ENCODE measurements around the gene BOC. TPM values are rescaled to one million over a fixed set of nuclear protein-coding genes. Genes with fewer than 3 reads are reported as not detected.

BOC gene
- total RNA-seq, 2 experiments from 2014 or later: not detected

DNA sequence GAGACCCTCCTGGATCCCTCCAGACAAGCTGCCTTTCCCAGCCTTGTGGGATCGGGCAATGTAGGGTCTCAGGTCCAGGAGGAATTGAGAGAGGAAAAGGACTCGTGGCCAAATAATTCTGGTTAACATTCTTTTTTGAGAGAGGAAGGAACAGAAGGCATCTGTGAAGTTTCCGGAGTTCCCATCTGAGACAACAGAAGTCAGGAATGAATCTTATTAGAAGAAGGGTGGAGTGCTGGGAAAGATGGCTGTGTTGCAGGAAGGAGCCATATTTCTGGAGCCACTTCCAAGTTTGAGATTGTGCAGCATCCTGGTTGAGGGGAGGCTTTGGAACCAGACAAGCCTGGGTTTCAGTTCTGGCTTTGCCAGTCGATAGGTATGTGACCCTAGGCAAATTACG lies 9.4 kb downstream of the BOC start:
- H3K4me1 ChIP-seq (ENCODE audit: insufficient read depth, low read length): peaks cover 11% of the 10 kb centered on the region
- H3K36me3 Mint-ChIP-seq (ENCODE audit: low read depth): no peaks in the 10 kb centered on the region
- H3K36me3 ChIP-seq (ENCODE audit: insufficient read depth, low read length): no peaks in the 10 kb centered on the region
- DNase-seq (no peak), ATAC-seq (ENCODE audit: poor library complexity) (no peak)
- POLR2A ChIA-PET: no interaction called here
- no peak for TF ChIP-seq CTCF (IDR thresholded peaks at IDR 0.05)
- CTCF ChIA-PET: no interaction called here
- H3K27ac Mint-ChIP-seq: no peak overlapping the region
- no peaks in the 10 kb centered on the region for H3K9me3 ChIP-seq (ENCODE audit: control insufficient read depth in 1 of 2, insufficient read depth in 1 of 2, low read length in 2 of 2)
- no peaks in the 10 kb centered on the region for H3K9me3 Mint-ChIP-seq
- H3K27me3 ChIP-seq (ENCODE audit: control insufficient read depth in 1 of 2, insufficient read depth in 2 of 2, low read length in 2 of 2): peaks cover 0 to 8% of the 10 kb centered on the region in 2 experiments
- no peak overlapping the region for H3K4me3 Mint-ChIP-seq
- no peak overlapping the region for H3K4me3 ChIP-seq (ENCODE audit: low read length)
- peaks cover 25% of the 10 kb centered on the region for H3K27me3 Mint-ChIP-seq
- intact Hi-C loops (cut with DNase I, micrococcal nuclease): no loop called here
- H3K27ac ChIP-seq (ENCODE audit: low read depth in 1 of 2, low read length in 2 of 2): no peak overlapping the region
- H3K4me1 Mint-ChIP-seq (ENCODE audit: low read depth): peaks cover 6% of the 10 kb centered on the region

DNA sequence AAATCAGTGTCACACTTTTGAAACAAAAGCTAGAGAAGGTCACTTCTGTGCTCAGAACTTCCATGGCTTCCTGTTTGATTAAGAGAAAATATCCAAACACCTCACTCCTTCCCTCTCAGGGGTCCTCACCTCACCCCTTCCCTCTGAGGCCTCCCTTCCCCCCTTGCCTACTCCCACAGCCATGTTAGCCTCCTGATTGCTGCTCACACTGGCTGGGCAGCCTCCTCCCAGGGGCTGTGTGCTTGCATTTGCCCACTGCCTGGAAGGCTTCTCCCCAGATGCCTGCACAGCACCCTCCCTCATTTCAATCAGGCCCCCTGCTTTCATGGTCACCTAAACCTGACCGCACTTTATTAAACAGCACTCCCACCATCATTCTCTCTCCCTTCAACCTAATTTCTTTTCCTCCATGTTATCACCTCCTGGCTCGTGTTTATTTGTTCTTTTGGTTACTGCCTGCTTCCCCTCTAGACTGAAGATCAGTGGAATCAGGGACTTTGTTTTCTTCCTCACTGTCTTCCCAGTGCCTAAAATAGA lies 10.4 kb downstream of the BOC start:
- no peaks in the 10 kb centered on the region for H3K9me3 Mint-ChIP-seq
- peaks cover 6% of the 10 kb centered on the region for H3K4me1 Mint-ChIP-seq (ENCODE audit: low read depth)
- no peak overlapping the region for H3K4me3 Mint-ChIP-seq
- H3K27ac Mint-ChIP-seq: no peak overlapping the region
- TF ChIP-seq CTCF (IDR thresholded peaks at IDR 0.05): no peak
- intact Hi-C loops (cut with DNase I, micrococcal nuclease): no loop called here
- Histone ChIP-seq H3K4me3 (ENCODE audit: low read length) (no peak overlapping the region), H3K27me3 (ENCODE audit: control insufficient read depth in 1 of 2, insufficient read depth in 2 of 2, low read length in 2 of 2) (peaks cover 0 to 8% of the 10 kb centered on the region in 2 experiments), H3K36me3 (ENCODE audit: insufficient read depth, low read length) (no peaks in the 10 kb centered on the region), H3K27ac (ENCODE audit: low read depth in 1 of 2, low read length in 2 of 2) (no peak overlapping the region), H3K9me3 (ENCODE audit: control insufficient read depth in 1 of 2, insufficient read depth in 1 of 2, low read length in 2 of 2) (no peaks in the 10 kb centered on the region), H3K4me1 (ENCODE audit: insufficient read depth, low read length) (peaks cover 11% of the 10 kb centered on the region)
- ChIA-PET POLR2A (no interaction called here), CTCF (no interaction called here)
- peaks cover 21% of the 10 kb centered on the region for H3K27me3 Mint-ChIP-seq
- no peaks in the 10 kb centered on the region for H3K36me3 Mint-ChIP-seq (ENCODE audit: low read depth)
- DNase-seq (no peak), ATAC-seq (ENCODE audit: poor library complexity) (no peak)

DNA sequence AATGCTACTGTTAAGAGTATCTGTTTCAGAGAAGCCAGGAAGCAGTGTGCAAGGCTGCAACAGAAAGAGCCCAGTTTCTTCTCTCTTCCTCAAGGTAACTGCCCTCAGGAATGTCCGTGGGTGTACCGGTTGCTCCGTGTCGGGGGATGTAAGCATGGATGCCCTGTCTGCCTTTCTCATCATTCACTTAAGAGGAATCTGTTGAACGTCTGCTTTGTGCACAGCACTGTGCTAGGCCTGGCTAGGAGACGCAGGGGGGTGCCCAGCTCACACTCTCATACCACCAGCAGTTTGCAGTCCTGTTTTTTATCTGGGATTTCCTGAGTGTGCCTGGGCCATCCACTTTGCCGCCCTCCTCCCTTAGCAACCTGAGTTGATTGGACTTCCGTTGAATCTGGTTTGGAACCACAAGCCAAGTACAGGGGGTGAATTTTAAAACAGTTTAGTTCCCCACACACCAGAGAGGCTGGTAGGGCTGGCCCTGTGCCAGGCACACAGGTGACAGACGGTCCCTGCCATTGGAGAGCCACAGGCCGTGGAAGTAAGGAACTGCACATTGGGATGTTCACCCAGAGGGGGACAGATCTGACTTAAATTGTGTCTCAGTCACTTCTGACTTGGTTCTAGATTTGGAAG lies 11.2 kb downstream of the BOC start:
- Mint-ChIP-seq H3K27me3 (peaks cover 21% of the 10 kb centered on the region), H3K4me3 (no peak overlapping the region), H3K36me3 (ENCODE audit: low read depth) (no peaks in the 10 kb centered on the region), H3K4me1 (ENCODE audit: low read depth) (peaks cover 6% of the 10 kb centered on the region), H3K9me3 (no peaks in the 10 kb centered on the region), H3K27ac (no peak overlapping the region)
- H3K4me3 ChIP-seq (ENCODE audit: low read length): no peak overlapping the region
- H3K36me3 ChIP-seq (ENCODE audit: insufficient read depth, low read length): no peaks in the 10 kb centered on the region
- intact Hi-C loops (cut with DNase I, micrococcal nuclease): no loop called here
- no peaks in the 10 kb centered on the region for H3K9me3 ChIP-seq (ENCODE audit: control insufficient read depth in 1 of 2, insufficient read depth in 1 of 2, low read length in 2 of 2)
- H3K4me1 ChIP-seq (ENCODE audit: insufficient read depth, low read length): peaks cover 11% of the 10 kb centered on the region
- CTCF ChIA-PET: no interaction called here
- ATAC-seq (ENCODE audit: poor library complexity): no peak
- no peak overlapping the region for H3K27ac ChIP-seq (ENCODE audit: low read depth in 1 of 2, low read length in 2 of 2)
- POLR2A ChIA-PET: no interaction called here
- H3K27me3 ChIP-seq (ENCODE audit: control insufficient read depth in 1 of 2, insufficient read depth in 2 of 2, low read length in 2 of 2): peaks cover 0 to 8% of the 10 kb centered on the region in 2 experiments
- no peak for DNase-seq
- no peak for TF ChIP-seq CTCF (IDR thresholded peaks at IDR 0.05)

Data from CD4-positive, alpha-beta T cell (primary cell).